Natural killer cell (primary cell): ENCODE data around the gene EPHB4. TPM values are rescaled to one million over a fixed set of nuclear protein-coding genes. Genes with fewer than 3 reads are reported as not detected.

Source experiments
- ATAC-seq, 3 donors: fragments of 150-1000 bp in 2 of 3; fragments of 200-7000 bp in 1 of 3; cut with Tn5 transposase; 1 replicate in 1 of 3; 2 replicates in 2 of 3; pipeline ENCODE4 v1.10.0; 2021; ENCODE audit warnings: mild to moderate bottlenecking in 2 of 3, moderate library complexity in 2 of 3
- DNase-seq, 2 donors: peaks; one replicate each; pipeline versions ENCODE4 v3.0.0 to v3.0.0-alpha.2; 2013 to 2021; ENCODE audit warnings: mixed read lengths in 1 of 2
- H3K27ac ChIP-seq: one replicate; pipeline ENCODE4 v1.5.1; 2013; ENCODE audit warnings: mild to moderate bottlenecking, low read length
- H3K27me3 ChIP-seq: one replicate; pipeline ENCODE4 v1.6.1; 2013; ENCODE audit warnings: low read length; ENCODE audit not compliant: control insufficient read depth, insufficient read depth
- H3K36me3 ChIP-seq: one replicate; pipeline ENCODE4 v1.6.1; 2013; ENCODE audit warnings: low read length; ENCODE audit not compliant: control insufficient read depth, insufficient read depth
- H3K4me1 ChIP-seq: one replicate; pipeline ENCODE4 v1.6.1; 2013; ENCODE audit warnings: low read length; ENCODE audit not compliant: control insufficient read depth, insufficient read depth
- H3K4me3 ChIP-seq: one replicate; pipeline ENCODE4 v1.5.1; 2013; ENCODE audit warnings: low read length
- H3K9me3 ChIP-seq: one replicate; pipeline ENCODE4 v1.6.1; 2013; ENCODE audit warnings: low read length; ENCODE audit not compliant: control insufficient read depth, insufficient read depth
- H3K27ac Mint-ChIP-seq, 2 donors: one replicate each; pipeline ENCODE4 v1.8.0; 2022; ENCODE audit warnings: mild to moderate bottlenecking in 2 of 2, mixed read lengths in 2 of 2, moderate library complexity in 1 of 2
- H3K27me3 Mint-ChIP-seq, 2 donors: one replicate each; pipeline ENCODE4 v1.8.0; 2022; ENCODE audit warnings: low read depth in 2 of 2, mixed read lengths in 2 of 2
- H3K36me3 Mint-ChIP-seq: one replicate; pipeline ENCODE4 v1.8.0; 2022; ENCODE audit warnings: mixed read lengths
- H3K4me1 Mint-ChIP-seq, 2 donors: one replicate each; pipeline ENCODE4 v1.8.0; 2022; ENCODE audit warnings: mixed read lengths in 2 of 2
- H3K4me3 Mint-ChIP-seq: one replicate; pipeline ENCODE4 v1.8.0; 2022; ENCODE audit warnings: mild to moderate bottlenecking, moderate library complexity, mixed read lengths
- H3K9me3 Mint-ChIP-seq, 2 donors: one replicate each; pipeline ENCODE4 v1.8.0; 2022; ENCODE audit warnings: mixed read lengths in 2 of 2
- CTCF ChIP-seq: fragments of 200-600 bp; IDR thresholded peaks from one replicate; pipeline ENCODE4 v1.8.0; 2022; ENCODE audit warnings: antibody characterized with exemption
- WGBS: methylation state at CpG from one replicate; pipeline ENCODE4 v1.1.7; 2013; ENCODE audit warnings: missing lambda C conversion rate; ENCODE audit not compliant: insufficient coverage; 5-methylcytosine and 5-hydroxymethylcytosine counted together
- intact Hi-C: fragments of 100-400 bp; cut with micrococcal nuclease; formaldehyde crosslinking; loops from one replicate; pipeline ENCODE4 v1.14.2; 2022
- total RNA-seq, 4 donors: library from RNA; stranded (reverse); fragments of 120-200 nt in 1 of 4; gene quantifications; one replicate each; pipeline versions ENCODE4 v1.2.3 to v1.2.4, GENCODE V29; 2013 to 2022

EPHB4 gene
- total RNA-seq, 3 donors from 2014 or later (not counting 1 experiment from before 2014, with no cell fraction given), result 0.66 to 1.5 (median 0.88) TPM

DNA sequence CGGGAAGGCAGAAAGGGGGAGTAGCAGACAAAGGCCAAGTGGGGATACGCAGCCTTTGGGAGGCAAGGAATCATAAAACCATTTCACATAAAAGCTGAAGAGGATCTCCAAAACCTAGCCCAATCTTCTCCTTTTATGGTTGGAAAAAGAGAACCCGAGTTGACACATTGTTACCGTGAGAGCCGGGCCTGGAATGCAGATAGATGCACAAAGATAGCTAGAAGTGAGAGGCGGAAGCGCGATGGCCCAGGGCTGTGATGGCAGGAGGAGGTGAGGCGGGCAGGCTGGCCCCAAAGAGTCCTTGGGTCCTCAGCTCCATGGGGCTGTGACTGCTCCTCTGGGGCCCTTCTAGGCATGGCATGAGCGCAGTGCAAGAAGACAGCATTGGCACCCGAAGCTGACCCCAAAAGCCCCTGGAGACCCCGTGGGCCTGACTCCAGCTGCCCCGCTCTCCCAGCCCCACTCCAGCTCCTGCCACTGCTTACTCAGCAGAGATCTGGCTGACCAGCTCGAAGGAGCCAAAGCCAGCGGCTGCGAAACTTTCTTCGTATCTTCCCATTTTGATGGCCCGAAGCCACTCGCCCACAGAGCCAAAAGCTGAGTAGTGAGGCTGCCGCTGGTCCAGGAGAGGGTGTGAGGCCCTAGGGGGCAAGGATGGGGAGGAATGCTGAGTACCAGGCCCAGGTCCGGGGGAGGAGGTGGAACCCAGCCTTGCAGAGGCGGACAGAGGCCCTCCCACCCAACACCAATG, 22.5 kb downstream of the EPHB4 start:
- no peaks in the 10 kb centered on the region for H3K36me3 Mint-ChIP-seq
- intact Hi-C loops, result no loop called here
- Histone ChIP-seq H3K36me3 (no peaks in the 10 kb centered on the region), H3K4me3 (no peak overlapping the region), H3K4me1 (peaks cover 13% of the 10 kb centered on the region), H3K27me3 (no peaks in the 10 kb centered on the region), H3K27ac (no peak overlapping the region), H3K9me3 (no peaks in the 10 kb centered on the region)
- ATAC-seq (no peak), DNase-seq (no peak)
- H3K9me3 Mint-ChIP-seq, result no peaks in the 10 kb centered on the region
- H3K4me3 Mint-ChIP-seq, result no peak overlapping the region
- H3K27ac Mint-ChIP-seq, result no peak overlapping the region
- H3K27me3 Mint-ChIP-seq, result peaks cover 7 to 13% of the 10 kb centered on the region in 2 donors
- no peak for TF ChIP-seq CTCF
- WGBS, result 95% methylated on average over 20 of the region's 22 CpGs
- H3K4me1 Mint-ChIP-seq, result peaks cover 4 to 6% of the 10 kb centered on the region in 2 donors

DNA sequence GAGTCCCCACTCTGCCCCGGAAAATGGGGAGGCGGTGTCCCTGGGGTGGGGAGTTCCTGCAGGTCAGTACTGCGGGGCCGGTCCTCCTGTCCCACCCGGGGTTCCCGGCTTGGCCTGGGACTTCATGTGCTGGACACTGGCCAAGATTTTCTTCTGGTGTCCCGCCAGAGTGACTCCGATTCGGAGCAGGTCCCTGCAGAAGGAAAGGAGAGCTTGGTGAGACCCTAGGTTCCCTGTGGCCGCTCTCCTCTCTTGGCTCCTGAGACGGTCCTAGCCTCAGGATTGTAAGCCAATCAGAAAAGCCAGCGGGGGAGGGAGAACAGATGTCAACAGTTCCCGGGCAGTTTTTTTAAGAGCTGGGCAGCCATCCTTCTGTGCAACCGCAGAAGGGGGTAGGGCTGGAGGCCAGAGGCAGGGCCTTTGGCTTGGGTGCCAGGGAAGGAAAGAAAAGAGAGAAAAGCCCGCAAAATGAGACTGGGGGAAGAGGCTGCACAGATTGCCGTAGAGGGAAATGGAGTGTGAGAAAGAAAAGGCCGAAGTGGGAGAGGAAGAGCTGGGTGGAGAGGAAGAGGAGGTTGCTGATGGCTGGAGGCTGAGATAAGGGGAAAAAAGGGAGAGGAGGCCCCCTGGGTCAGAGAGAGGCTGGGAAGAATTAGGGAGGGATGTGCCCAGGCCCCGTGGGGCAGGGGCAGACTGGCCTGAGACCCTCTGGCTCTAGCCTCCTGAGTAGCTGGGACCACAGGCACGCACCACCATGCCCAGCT, 23.7 kb downstream of the EPHB4 start:
- intact Hi-C loops, result no loop called here
- Histone ChIP-seq H3K36me3 (no peaks in the 10 kb centered on the region), H3K9me3 (no peaks in the 10 kb centered on the region), H3K4me1 (peaks cover 13% of the 10 kb centered on the region), H3K27ac (peak overlapping the region; percentile 57), H3K27me3 (peaks cover 2% of the 10 kb centered on the region), H3K4me3 (peak overlapping the region; percentile 31)
- DNase-seq (peak in 1 of 2 donors; percentile 54), ATAC-seq (peak; percentile 72 to 82 (median 79))
- H3K4me3 Mint-ChIP-seq, result peak overlapping the region; percentile 21
- no peak for TF ChIP-seq CTCF
- no peaks in the 10 kb centered on the region for H3K9me3 Mint-ChIP-seq
- H3K27me3 Mint-ChIP-seq, result peaks cover 7 to 15% of the 10 kb centered on the region in 2 donors
- H3K36me3 Mint-ChIP-seq, result no peaks in the 10 kb centered on the region
- WGBS, result 27% methylated on average over 19 of the region's 19 CpGs
- no peak overlapping the region for H3K27ac Mint-ChIP-seq
- peaks cover 4 to 10% of the 10 kb centered on the region in 2 donors for H3K4me1 Mint-ChIP-seq

GRCh38 chr7:100802951-100803350, 24.4 kb downstream of the EPHB4 start:
- no peak for TF ChIP-seq CTCF
- Mint-ChIP-seq H3K27me3 (peaks cover 7 to 15% of the 10 kb centered on the region in 2 donors), H3K4me3 (no peak overlapping the region), H3K9me3 (no peaks in the 10 kb centered on the region), H3K4me1 (peaks cover 4 to 10% of the 10 kb centered on the region in 2 donors), H3K36me3 (no peaks in the 10 kb centered on the region), H3K27ac (no peak overlapping the region)
- no peak for ATAC-seq
- DNase-seq, result no peak
- Histone ChIP-seq H3K4me3 (peak overlapping the region; percentile 31), H3K4me1 (peaks cover 13% of the 10 kb centered on the region), H3K27ac (peak overlapping the region; percentile 57), H3K36me3 (no peaks in the 10 kb centered on the region), H3K9me3 (no peaks in the 10 kb centered on the region), H3K27me3 (peaks cover 2% of the 10 kb centered on the region)
- 55% methylated on average over 2 of the region's 4 CpGs for WGBS
- intact Hi-C loops, result no loop called here
